ENCODE data around the gene CADPS. TPM values are rescaled to one million over a fixed set of nuclear protein-coding genes. Genes with fewer than 3 reads are reported as not detected.

Gene CADPS
- total RNA-seq, 1 donor from 2014 or later = not detected

DNA sequence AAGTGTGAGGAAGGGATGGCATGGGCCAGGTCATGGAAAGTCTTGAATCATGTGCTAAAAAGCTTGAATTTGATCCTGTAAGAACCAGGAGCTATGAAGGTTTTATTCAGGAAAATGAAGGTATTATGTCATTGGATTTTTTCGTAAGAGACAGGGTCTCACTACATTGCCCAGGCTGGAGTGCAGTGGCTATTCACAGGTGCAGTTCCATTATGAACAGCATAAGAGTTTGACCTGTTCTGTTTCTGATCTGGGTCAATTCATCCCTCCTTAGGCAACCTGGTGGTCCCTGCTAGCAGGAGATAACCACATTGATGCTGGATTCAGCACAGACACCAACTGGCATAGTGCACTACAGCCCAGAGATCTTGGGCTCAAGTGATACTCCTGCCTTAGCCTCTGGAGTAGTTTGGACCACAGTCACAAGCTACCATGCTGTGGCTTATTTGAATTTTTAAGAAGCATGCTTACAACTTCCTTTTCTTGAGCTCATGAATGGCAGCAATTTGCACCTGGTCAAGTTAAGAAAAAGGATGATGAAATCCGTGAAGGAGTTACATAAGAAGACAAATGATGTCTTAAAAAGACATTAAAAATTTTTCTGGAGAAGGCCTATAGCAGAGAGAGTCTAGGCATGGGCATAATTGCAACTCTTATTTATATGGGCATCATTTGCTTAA lies 79.1 kb downstream of the CADPS start:
- no peaks in the 10 kb centered on the region for H3K4me1 Mint-ChIP-seq (ENCODE audit: low read depth)
- H3K4me3 Mint-ChIP-seq (ENCODE audit: low read depth) = no peak overlapping the region
- no peak for DNase-seq (ENCODE audit: low spot score)
- no peaks in the 10 kb centered on the region for H3K36me3 Mint-ChIP-seq (ENCODE audit: low read depth)
- no peaks in the 10 kb centered on the region for H3K27me3 Mint-ChIP-seq (ENCODE audit: low read depth)
- H3K9me3 Mint-ChIP-seq = no peaks in the 10 kb centered on the region
- intact Hi-C loops (cut with micrococcal nuclease) = no loop called here
- H3K27ac Mint-ChIP-seq = no peak overlapping the region

DNA sequence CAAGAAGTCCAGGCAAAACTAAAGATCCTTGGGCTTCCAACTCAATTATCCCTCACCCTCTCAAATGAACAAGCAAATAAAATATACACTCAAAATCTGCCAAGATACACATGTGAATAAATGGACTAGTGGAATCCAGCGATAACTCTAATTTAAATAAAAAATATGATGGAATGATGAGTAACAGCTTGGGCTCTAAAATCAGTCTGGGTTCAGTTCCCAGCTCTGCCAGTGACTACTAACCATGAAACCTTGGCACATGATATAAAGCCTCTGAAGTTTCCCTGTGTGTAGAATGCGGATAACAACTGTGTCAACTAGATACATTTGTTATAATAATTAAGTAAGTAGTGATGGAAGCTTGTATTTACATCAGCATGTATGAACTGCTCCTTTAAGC lies 81.3 kb downstream of the CADPS start:
- Mint-ChIP-seq H3K27ac (no peak overlapping the region), H3K9me3 (no peaks in the 10 kb centered on the region), H3K4me3 (ENCODE audit: low read depth) (no peak overlapping the region), H3K36me3 (ENCODE audit: low read depth) (no peaks in the 10 kb centered on the region), H3K4me1 (ENCODE audit: low read depth) (no peaks in the 10 kb centered on the region), H3K27me3 (ENCODE audit: low read depth) (no peaks in the 10 kb centered on the region)
- intact Hi-C loops (cut with micrococcal nuclease) = no loop called here
- no peak for DNase-seq (ENCODE audit: low spot score)

DNA sequence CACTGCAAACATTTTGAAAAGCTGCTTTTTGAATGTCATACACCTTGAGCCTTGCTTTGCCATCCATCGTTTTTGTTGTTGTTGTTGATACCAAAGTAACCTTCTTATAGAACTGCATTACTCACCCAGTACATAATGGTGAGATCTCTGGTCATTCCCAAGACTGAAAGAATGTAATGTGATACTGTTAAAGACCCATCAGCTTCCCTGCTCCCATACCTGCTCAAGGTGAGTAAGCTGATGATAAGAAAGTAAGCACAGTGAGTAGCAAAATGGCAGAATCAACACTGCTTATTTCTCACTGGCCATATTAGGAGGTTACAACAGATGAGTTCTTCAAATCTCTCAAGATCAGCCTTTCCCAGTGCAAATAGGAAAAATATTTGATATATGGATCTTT lies 89.8 kb downstream of the CADPS start:
- H3K27me3 Mint-ChIP-seq (ENCODE audit: low read depth) = no peaks in the 10 kb centered on the region

DNA sequence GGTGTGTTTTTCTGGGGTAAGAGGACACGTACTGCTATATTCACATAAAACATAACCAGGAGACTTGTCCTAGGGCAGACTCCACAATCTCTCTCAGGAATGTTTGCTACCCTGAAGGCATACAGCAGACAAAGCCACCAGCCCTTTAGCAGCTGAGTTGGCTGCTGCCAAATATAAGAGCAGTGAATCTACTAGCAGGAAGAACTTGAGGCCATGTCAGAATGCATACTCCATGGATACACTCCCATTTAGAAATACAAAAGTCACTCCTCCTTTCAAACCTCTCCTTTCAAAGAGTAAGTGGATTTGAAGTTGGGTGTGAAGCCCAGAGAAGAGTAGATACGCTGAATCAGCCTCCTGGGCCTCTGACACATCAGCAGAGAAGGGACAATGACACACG lies 94.1 kb downstream of the CADPS start:
- H3K36me3 Mint-ChIP-seq (ENCODE audit: low read depth) = no peaks in the 10 kb centered on the region
- intact Hi-C loops (cut with micrococcal nuclease) = no loop called here
- H3K27ac Mint-ChIP-seq = no peak overlapping the region
- no peaks in the 10 kb centered on the region for H3K4me1 Mint-ChIP-seq (ENCODE audit: low read depth)
- H3K27me3 Mint-ChIP-seq (ENCODE audit: low read depth) = no peaks in the 10 kb centered on the region
- DNase-seq (ENCODE audit: low spot score) = no peak
- H3K9me3 Mint-ChIP-seq = no peaks in the 10 kb centered on the region
- no peak overlapping the region for H3K4me3 Mint-ChIP-seq (ENCODE audit: low read depth)

More for the DNA sequence above, 89.8 kb downstream of the CADPS start:
- no peak for DNase-seq (ENCODE audit: low spot score)
- Mint-ChIP-seq H3K4me3 (ENCODE audit: low read depth) (no peak overlapping the region), H3K27ac (no peak overlapping the region), H3K36me3 (ENCODE audit: low read depth) (no peaks in the 10 kb centered on the region), H3K9me3 (no peaks in the 10 kb centered on the region), H3K4me1 (ENCODE audit: low read depth) (no peaks in the 10 kb centered on the region)
- intact Hi-C loops (cut with micrococcal nuclease) = no loop called here

DNA sequence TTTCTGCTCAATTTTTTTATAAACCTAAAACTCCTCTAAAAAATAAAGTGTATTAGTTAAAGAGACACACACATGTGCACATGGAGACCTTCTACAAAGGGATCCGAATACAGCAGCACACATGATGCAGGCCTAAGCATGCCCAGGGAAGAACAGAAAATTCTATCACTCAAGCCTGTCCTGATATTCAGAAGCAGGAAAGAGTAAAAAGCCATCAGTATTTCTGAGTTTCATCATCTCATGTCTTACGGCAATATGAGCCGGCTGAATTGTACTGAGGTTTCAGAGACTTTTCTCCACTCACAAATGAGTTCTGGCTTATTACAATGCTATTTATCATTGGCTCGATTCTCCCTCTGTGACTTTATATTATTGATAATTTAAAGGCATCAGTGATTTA lies 97.5 kb downstream of the CADPS start:
- no peaks in the 10 kb centered on the region for H3K9me3 Mint-ChIP-seq
- intact Hi-C loops (cut with micrococcal nuclease) = no loop called here
- H3K27me3 Mint-ChIP-seq (ENCODE audit: low read depth) = no peaks in the 10 kb centered on the region
- DNase-seq (ENCODE audit: low spot score) = no peak
- H3K4me3 Mint-ChIP-seq (ENCODE audit: low read depth) = no peak overlapping the region
- H3K4me1 Mint-ChIP-seq (ENCODE audit: low read depth) = no peaks in the 10 kb centered on the region
- H3K36me3 Mint-ChIP-seq (ENCODE audit: low read depth) = no peaks in the 10 kb centered on the region
- H3K27ac Mint-ChIP-seq = no peak overlapping the region

DNA sequence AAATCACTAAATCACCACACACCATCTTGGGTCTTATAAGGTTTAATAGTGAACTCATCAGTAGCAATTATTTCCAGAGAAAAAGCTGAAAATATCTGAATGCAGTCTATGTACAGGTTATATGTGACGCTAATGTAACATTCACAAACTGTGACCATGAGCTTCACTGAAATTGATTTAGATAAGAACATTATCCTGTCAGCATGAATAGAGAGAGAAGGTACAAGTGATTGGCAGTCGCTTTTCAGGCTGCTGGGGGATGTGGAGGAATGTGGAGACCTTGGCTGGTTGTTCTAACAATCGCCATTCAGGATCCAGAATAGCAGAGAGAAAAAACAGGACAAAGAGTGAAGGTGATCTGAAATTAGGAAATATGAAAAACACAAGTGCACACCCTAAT lies 98.1 kb downstream of the CADPS start:
- no peak for DNase-seq (ENCODE audit: low spot score)
- intact Hi-C loops (cut with micrococcal nuclease) = no loop called here
- no peaks in the 10 kb centered on the region for H3K9me3 Mint-ChIP-seq
- no peaks in the 10 kb centered on the region for H3K4me1 Mint-ChIP-seq (ENCODE audit: low read depth)
- no peaks in the 10 kb centered on the region for H3K36me3 Mint-ChIP-seq (ENCODE audit: low read depth)
- no peak overlapping the region for H3K27ac Mint-ChIP-seq
- no peaks in the 10 kb centered on the region for H3K27me3 Mint-ChIP-seq (ENCODE audit: low read depth)
- no peak overlapping the region for H3K4me3 Mint-ChIP-seq (ENCODE audit: low read depth)

DNA sequence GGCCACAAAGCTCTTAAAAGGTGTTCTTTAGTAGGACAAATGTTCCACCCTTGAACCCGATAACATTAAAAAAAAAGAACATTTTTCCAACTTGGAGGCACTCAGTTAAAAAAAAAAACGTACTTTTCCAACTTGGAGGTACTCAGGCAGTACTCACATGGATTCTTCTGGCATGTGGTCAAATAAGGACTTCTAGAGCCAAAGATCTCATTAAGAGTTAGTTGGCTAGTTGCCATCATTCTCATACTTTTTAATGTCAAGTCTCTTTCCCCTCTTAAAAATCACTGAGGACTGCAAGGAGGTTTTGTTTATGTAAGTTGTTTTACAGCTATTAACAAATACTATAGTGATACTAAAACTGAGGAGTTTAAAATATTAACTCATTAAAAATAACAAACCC lies 101.0 kb downstream of the CADPS start:
- no peaks in the 10 kb centered on the region for H3K4me1 Mint-ChIP-seq (ENCODE audit: low read depth)
- H3K9me3 Mint-ChIP-seq = no peaks in the 10 kb centered on the region
- intact Hi-C loops (cut with micrococcal nuclease) = no loop called here
- H3K36me3 Mint-ChIP-seq (ENCODE audit: low read depth) = no peaks in the 10 kb centered on the region
- no peak for DNase-seq (ENCODE audit: low spot score)
- no peak overlapping the region for H3K4me3 Mint-ChIP-seq (ENCODE audit: low read depth)
- no peak overlapping the region for H3K27ac Mint-ChIP-seq
- no peaks in the 10 kb centered on the region for H3K27me3 Mint-ChIP-seq (ENCODE audit: low read depth)

DNA sequence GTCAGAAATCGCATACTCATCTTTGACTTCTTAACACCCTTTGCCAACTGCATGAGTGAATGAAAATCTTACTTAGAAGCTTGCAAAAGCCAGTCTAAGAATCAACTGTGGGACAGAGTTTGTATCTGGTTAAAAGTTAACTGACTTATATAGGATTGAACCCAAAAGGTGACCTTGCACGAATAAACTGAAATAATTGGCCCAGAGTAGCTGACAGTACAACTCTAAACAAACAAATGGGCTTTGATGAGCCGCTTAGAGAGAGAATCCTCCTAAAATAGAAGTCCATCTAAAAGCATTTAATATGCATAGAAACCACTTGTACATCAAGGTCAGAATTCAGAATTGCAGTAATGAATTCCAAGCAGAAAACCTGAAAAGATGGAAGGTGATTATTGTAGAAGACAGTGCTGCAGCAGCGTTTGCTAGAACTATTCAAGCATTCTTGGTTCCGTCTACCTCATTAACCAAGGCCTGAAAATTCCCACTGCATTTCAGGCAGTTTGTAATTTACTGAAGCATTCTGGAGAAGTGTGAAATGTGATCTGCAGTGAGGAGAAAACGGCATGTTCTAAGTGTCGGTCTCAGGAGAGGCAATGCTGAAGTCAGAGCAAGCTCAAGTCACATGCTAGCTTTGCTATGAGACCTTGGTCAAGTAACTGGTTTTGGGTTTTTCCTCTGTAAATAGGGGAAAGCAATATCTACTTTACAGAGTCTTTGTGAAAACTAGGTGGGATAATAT lies 103.7 kb downstream of the CADPS start:
- no peaks in the 10 kb centered on the region for H3K27me3 Mint-ChIP-seq (ENCODE audit: low read depth)
- H3K27ac Mint-ChIP-seq = no peak overlapping the region
- no peaks in the 10 kb centered on the region for H3K9me3 Mint-ChIP-seq
- DNase-seq (ENCODE audit: low spot score) = no peak
- H3K4me3 Mint-ChIP-seq (ENCODE audit: low read depth) = no peak overlapping the region
- intact Hi-C loops (cut with micrococcal nuclease) = no loop called here
- no peaks in the 10 kb centered on the region for H3K36me3 Mint-ChIP-seq (ENCODE audit: low read depth)
- no peaks in the 10 kb centered on the region for H3K4me1 Mint-ChIP-seq (ENCODE audit: low read depth)

DNA sequence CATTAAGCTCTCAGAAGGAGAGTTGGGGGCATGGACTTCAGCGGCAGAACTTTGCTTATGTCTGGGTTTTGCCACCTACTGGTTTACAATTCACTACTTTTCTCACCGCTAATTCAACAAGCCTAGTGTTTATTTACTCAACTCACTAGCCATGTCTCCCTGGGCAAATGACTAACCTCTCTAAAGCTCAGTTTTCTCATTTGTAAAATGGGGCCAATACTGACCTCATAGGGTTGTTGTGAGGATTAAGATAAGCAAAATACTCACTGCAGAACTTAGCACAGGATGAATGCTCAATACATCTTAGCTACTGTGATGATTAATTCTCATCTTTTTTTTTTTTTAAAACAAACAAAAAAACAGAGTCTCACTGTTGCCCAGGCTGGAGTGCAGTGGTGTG lies 106.3 kb downstream of the CADPS start:
- DNase-seq (ENCODE audit: low spot score) = no peak
- intact Hi-C loops (cut with micrococcal nuclease) = no loop called here
- H3K36me3 Mint-ChIP-seq (ENCODE audit: low read depth) = no peaks in the 10 kb centered on the region
- H3K4me1 Mint-ChIP-seq (ENCODE audit: low read depth) = no peaks in the 10 kb centered on the region
- H3K27ac Mint-ChIP-seq = no peak overlapping the region
- no peaks in the 10 kb centered on the region for H3K9me3 Mint-ChIP-seq
- H3K4me3 Mint-ChIP-seq (ENCODE audit: low read depth) = no peak overlapping the region
- H3K27me3 Mint-ChIP-seq (ENCODE audit: low read depth) = no peaks in the 10 kb centered on the region

DNA sequence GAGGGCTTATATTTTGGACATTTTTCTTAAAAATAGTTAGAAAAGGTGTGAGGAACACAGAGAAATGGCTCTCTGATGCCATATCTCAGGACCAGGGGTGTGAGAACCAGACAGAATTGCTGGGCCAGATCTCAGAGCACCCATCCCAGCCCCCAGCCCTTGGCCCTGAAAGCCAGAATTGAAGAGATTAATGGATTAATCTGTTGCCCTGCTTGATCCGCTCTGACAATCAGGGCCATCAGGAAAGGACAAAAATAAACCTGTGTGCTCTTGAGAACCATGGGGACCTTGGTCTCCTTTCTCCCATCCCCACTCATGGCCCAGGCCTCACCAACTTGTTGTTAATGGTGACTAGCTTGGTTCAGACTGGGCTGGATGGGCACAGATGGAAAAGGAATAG lies 113.5 kb downstream of the CADPS start:
- no peaks in the 10 kb centered on the region for H3K4me1 Mint-ChIP-seq (ENCODE audit: low read depth)
- H3K27me3 Mint-ChIP-seq (ENCODE audit: low read depth) = no peaks in the 10 kb centered on the region
- H3K4me3 Mint-ChIP-seq (ENCODE audit: low read depth) = no peak overlapping the region
- DNase-seq (ENCODE audit: low spot score) = no peak
- no peaks in the 10 kb centered on the region for H3K9me3 Mint-ChIP-seq
- no peak overlapping the region for H3K27ac Mint-ChIP-seq
- H3K36me3 Mint-ChIP-seq (ENCODE audit: low read depth) = no peaks in the 10 kb centered on the region
- intact Hi-C loops (cut with micrococcal nuclease) = no loop called here

DNA sequence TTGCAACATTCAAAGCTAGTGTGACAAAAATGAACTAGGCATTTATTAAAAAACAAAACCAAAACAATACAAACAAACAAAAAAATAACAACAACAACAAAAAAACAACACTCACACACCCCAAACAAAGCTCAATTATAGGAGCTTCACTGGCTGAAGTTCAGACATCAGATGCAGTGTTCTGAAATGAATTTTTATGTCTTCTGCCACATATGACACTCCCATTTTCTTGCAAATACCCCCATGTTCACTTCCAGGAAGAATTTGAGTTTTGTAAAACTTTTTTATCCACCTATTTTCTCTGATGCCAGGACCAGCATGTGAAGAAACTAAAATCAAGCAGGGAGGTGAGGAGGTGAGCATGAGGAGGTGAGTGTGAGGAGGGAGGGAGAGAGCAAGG lies 113.9 kb downstream of the CADPS start:
- no peaks in the 10 kb centered on the region for H3K9me3 Mint-ChIP-seq
- no peak overlapping the region for H3K4me3 Mint-ChIP-seq (ENCODE audit: low read depth)
- no peaks in the 10 kb centered on the region for H3K4me1 Mint-ChIP-seq (ENCODE audit: low read depth)
- H3K27me3 Mint-ChIP-seq (ENCODE audit: low read depth) = no peaks in the 10 kb centered on the region
- H3K27ac Mint-ChIP-seq = no peak overlapping the region
- no peak for DNase-seq (ENCODE audit: low spot score)
- intact Hi-C loops (cut with micrococcal nuclease) = no loop called here
- H3K36me3 Mint-ChIP-seq (ENCODE audit: low read depth) = no peaks in the 10 kb centered on the region

DNA sequence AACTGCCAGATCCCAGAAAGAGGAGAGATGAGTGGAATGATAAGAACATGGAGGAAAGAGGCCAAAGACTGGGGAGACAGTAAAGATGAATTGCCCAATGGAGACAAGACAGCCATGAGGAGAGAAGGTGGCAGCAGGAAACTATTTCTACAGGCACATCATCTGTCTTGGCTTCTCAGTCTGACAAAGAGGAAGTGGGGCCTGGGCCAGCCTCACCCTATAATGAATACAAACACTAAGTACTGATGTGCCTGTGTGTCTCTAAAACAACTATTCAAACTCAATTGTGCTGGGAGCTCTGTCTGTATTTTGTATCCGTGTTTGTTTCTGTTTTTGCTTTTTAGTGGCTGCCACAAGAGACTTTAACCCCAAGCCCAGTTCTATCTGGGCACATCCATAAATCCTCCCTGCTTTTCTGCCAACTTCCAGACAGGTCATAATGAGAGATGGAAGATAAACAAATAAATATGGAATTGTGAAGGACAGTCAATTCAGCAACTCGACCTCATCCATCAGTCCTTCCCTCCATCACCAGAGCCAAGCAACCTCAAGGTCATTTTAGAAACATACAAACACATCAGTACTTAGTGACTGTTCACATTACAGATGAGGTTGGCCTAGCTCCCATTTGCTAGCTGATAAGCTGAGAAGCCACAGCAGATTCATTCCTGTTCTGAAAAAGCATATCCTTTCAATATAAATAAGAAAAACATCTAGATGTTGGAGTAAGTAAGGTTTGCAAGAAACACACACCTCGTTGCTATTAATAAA lies 116.7 kb downstream of the CADPS start:
- DNase-seq (ENCODE audit: low spot score) = no peak
- Mint-ChIP-seq H3K4me3 (ENCODE audit: low read depth) (no peak overlapping the region), H3K9me3 (no peaks in the 10 kb centered on the region), H3K36me3 (ENCODE audit: low read depth) (no peaks in the 10 kb centered on the region), H3K27ac (no peak overlapping the region), H3K4me1 (ENCODE audit: low read depth) (no peaks in the 10 kb centered on the region), H3K27me3 (ENCODE audit: low read depth) (no peaks in the 10 kb centered on the region)
- intact Hi-C loops (cut with micrococcal nuclease) = no loop called here

DNA sequence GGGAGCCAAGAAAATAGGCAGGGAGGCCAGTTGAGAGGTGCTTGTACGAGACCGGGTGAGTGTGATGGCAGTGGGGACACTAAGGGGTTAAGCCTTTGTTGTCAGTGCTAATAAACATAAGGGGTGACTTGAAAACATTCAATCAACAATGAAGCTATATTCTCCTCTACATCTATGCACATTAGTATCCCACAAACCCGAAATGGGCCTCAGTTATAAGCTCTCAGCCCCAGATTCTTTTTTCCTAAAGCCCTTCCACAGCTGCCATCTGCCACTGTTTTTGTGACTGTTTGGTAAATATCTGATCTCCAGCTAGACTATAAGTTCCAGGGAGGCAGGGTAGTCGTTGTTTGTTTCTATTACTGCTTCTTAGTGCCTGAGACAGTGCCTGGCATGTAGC lies 118.2 kb downstream of the CADPS start:
- no peaks in the 10 kb centered on the region for H3K9me3 Mint-ChIP-seq
- H3K27ac Mint-ChIP-seq = no peak overlapping the region
- no peaks in the 10 kb centered on the region for H3K36me3 Mint-ChIP-seq (ENCODE audit: low read depth)
- H3K27me3 Mint-ChIP-seq (ENCODE audit: low read depth) = no peaks in the 10 kb centered on the region
- intact Hi-C loops (cut with micrococcal nuclease) = no loop called here
- DNase-seq (ENCODE audit: low spot score) = no peak
- H3K4me3 Mint-ChIP-seq (ENCODE audit: low read depth) = no peak overlapping the region
- no peaks in the 10 kb centered on the region for H3K4me1 Mint-ChIP-seq (ENCODE audit: low read depth)
